Measurements from ENCODE around the gene HDAC3. TPM values are rescaled to one million over a fixed set of nuclear protein-coding genes. Genes with fewer than 3 reads are reported as not detected.
A peak's percentile ranks its signal among the peaks of the same experiment; 100 is the strongest.
"Not testable (repeated sequence)": the region's sequence is repeated elsewhere in the genome, so short reads cannot be mapped to it uniquely, and the experiment has no call there.

The HDAC3 gene
- total RNA-seq, 1 experiment from 2014 or later, result 52.4 TPM

DNA sequence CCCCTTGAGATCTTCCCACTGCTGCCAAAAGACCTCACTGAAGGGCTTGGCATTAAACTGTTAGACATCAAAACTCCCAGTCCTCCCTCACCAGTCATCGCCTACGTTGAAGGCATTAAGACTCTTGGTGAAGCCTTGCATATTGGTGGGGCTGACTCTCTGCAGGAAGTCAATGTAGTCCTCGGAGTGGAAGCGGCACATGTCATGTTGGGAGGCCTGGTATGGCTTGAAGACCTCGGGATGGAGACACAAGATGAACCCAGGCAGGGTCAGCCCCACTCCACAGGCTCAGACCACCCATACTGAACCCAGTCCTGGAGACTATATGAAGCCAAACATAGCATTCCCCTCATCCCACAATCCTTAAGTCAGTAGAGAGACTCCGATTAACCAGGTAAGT, 1.9 kb downstream of the HDAC3 start:
- DNase-seq (ENCODE audit: low read depth), result no peak

DNA sequence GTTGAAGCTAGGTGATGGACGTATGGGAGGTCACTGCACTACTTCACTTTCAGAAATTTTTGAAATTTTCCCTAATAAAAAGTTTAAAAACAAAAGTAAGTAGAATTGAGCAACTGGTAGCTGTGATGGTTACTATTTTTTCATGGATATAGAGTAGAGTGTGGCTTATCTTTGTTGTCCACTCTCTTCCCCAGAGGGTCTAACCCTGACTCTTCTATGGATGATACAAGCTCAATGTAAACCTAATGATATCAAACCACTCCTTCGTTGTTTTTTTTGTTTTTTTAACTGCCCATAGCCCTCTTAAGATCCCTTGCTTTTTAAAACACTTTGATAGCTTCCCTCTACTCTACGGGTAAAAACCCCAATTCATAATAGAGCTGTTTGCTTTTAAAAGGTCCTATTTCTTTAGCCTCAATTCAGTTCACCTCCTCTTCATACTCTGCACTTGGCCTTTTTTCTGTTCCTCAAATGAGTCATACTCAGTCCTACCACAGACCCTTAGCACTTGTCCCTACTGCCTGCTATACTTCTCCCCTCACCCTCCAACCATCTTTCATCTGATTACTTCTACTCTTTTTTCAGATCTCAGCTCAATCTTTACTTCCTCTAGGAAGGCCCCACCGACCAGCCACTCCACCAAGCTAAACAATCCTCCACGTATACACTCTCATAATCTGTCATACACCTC, 2.6 kb downstream of the HDAC3 start:
- DNase-seq (ENCODE audit: low read depth), result no peak

DNA sequence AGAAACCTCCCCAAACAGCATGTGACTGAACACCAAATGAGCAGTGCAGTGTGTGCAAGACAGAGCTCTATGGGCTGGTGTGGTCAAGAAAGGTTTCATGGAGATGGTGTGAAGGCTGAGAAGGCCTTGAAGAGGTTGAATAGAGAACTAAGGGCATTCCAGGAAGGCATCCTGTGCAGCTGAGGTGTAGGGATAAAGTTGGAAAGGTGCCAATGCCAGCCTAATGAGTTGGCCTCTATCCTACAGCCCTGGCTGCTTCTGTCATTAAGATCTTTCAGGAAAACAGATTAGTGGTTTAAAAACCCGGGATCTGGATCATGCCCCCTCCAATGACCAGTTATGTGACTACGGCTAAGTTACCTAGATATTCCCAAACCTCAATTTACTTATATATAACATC, 4.0 kb downstream of the HDAC3 start:
- DNase-seq (ENCODE audit: low read depth), result no peak

DNA sequence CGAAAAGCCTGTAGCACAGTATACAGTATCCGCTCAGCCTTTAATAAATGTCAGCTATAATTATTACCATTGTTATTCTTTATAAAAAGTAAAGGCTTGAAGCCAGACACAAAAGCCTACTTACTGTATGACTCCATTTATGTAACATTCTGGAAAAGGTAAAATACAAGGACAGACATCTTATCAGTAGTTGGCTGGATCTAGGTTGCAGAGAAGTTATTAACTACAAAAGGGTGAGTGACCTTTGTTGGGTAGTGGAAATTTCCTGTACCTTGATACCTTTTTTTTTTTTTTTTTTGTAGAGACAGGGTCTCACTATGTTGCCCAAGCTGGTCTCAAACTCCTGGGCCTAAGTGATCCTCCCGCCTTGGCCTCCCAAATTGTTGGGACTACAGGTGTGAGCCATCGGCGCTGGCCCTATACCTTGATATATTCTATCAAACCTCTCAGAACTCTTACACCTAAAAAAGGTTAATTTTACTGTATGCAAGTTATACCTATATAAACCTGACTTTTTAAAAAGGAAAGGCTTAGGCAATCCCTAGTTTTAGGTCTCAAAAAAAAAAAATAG, 6.0 kb downstream of the HDAC3 start:
- DNase-seq (ENCODE audit: low read depth), result no peak

DNA sequence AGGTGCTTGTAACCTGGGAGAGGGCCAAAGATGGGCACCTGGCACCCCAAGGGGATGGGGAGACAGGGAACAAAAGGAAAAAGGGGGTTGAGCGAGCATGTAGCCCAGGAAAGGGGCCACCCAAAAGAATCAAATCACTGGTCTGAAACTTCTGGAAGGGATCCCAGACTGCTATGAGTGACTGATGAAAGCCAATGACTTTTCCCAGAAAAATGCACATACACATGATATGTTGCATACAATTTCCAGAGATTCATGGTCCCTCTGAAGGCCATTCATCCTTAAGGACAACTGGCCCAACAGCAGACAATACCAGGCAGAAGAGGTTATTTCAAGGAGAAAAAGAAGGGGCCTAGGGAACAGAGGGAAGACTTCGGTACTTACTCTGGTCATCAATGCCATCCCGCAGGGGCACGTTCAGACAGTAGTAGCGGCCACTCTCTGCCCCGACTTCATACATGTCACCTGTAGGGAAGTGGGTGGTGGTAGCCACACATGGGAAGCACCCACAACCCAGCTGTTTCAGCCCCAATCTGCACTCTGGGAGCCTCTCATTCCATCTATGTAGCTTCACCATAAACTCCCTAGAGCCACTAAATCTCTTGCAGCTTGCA, 8.4 kb downstream of the HDAC3 start:
- no peak for DNase-seq (ENCODE audit: low read depth)

DNA sequence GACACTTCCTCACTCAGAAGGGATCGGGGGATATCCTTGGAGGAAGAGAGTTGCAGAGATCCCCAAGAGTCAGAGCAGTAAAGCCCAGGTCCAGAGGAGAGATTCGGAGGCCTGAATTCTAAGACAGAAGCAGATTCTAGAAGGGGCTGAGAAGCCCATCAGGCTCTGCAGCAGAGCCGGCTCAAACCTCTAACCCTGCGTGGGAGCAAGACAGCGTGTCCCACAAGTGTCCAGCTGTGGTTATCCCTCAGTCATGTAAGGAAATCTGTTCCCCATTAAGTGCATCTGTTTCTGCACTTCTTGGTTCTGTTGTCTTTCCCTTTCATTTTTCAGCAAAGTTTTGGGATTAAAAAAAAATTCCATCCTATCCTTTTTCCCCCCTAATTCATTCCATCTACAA, 13.0 kb downstream of the HDAC3 start:
- no peak for DNase-seq (ENCODE audit: low read depth)

DNA sequence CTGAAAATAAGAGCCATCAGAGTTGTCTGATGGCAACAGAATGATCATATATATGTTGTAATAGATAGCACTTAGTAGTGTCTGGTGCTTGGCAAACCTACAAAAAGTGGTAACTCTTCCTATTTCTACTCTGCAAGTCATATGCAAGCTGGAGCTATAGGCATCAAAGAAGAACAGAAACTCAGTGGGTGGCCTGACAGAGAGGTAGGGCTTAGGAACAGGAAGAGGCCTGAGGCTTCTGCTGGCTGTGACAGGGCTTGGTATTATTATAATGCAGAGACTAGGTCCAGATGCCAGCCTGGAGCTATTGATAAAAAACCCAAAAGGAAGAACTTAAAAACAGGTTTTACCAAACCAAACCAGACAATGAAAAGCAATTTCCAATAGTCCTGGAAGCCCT, 13.5 kb downstream of the HDAC3 start:
- no peak for DNase-seq (ENCODE audit: low read depth)

DNA sequence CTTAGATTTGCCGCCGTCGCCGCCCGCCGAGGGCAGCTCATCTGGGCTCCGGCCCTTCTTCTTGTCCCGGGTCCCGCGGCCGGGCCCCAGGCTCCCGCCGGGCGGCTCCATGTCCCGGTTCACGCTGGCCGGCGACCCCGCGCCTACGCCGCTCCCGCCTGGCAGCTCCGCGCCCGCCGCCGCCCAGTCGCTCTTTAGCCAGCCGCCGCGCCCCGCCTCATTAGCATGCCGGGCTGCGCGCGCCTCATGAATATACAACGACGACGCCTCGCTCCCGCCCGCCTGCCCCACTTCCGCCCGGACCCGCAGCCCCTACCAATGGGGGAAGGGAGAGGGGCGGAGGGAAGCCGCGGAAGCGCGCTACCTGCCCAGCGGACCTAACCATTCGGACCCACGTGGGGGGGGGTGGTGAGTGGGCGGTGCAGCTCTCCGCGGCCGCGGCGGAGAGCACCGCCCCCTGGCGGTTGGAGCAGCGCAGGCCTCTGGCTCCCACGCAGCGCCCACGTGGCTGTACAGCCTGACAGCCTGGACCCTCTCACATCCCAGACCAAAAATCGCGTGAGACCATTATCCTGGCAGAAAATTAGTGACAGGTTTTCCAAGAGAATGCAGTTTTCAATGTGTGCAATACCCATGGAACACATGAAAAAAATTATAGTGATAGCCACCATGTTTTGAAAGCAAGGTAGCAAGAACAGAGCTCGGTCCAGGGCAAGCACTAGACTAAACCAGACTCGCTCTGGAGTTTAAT, 17.7 kb downstream of the HDAC3 start, which contains the start of gene DIAPH1:
TSS of gene DIAPH1 (minus strand) at position 197 of the 751 bp plus-strand sequence. CDS start at position 111, 86 bp downstream.
- DNase-seq (ENCODE audit: low read depth), result peak; percentile 93

DNA sequence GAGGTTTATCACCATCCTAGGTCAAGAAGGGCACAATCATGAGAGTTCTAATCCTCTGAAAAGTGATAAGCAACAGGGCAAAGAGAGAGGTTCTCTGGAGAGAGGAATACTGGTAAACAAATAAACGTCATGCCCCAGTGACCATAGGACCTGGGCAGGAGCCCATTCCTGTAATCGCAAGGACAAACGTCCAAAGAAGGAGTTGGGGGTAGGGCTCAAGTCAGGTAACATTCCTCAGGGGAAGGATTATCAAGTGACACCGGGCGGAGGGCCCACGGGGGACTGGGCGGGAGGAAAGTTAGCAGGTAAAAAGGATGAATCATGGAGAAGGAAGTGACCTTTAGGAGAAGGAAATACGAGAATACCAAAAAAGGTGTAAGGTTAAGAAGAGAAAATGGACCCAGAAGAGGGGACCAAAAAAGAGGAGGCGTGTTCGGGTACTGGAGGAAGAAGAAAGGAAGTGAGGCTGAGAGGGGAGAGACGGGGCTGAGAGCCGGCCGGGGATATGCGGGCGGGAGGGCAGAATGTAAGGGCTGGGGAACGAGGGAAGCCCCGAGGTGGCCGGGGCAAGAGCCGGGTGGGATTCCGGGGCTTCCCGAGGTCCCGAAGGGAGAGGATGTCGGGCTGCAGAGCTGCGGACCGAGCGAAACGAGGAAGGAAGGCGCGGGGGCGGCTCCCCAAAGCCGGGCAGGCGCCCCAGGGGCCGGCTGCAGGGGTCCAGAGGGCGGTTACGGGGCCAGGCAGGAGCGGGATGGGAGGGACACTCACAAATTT, 18.4 kb downstream of the HDAC3 start:
- peak; percentile 34 for DNase-seq (ENCODE audit: low read depth)

DNA sequence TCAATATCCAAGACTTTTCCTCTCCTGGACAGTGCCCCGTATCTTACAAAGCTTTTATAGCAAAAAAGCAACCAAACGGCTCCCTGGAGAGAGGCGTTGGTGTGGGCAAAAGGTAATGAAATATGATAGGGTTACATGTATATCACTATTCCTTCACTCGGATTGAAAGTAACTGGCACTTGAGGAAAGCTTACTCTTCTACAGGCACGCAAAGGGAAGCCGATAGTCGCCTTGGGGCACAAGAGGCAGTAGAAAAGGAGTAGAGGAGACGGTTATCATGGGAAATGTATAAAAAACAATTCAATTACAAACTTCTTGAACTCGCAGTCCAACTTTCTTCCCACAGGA, 19.0 kb downstream of the HDAC3 start:
- peak; percentile 43 for DNase-seq (ENCODE audit: low read depth)

DNA sequence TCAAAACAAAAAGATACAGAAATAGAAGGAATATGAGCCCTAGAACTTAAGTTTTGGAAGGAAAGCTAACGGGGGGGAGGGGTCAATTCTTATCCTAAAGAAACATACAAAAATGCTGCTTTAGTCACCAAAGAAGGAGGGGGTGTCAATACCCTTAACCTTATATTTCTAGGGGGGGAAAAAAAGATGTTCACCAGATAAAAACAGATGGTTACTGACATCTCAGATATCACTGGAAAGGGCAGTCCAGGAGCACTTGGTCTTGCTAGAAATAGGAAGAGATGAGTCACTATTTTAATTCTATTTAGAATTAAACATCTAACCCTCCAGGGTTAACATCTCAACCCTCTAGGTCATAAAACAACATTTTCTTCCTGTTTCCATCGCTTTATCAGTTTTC, 19.5 kb downstream of the HDAC3 start:
- DNase-seq (ENCODE audit: low read depth), result peak; percentile 16

DNA sequence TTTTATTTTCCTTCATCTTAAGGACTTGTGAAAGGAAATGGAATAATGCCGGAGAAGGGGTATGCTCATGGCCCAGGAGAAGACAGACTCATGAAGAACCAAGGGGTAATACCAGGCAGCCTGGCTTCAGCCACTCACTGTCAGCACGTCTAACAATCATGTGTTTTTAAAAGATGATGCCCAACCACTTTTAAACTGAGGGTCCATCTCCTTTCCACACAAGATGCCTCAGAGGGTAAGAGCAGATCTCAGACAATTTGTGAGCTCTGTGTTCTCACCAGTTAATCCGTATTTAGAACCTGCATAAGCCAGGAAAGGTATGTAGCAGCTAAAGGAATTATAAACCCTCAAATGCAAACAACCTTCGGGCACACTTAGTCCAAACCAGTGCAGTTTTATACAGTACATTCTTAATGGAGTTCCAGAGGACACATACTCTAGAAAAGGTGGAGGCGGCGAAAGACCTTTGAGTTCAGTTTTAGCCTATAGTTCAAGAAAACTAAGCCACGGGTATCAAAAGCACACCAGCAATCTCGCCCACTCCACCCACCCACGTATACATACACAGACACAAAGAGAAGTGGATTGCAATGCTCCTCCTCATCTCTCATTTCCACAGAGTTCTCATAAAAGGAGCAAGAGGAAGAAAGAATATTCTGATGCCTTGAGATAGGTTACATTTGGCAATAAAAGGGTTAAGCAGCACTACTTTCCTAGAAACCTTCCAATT, 20.5 kb downstream of the HDAC3 start:
- DNase-seq (ENCODE audit: low read depth), result no peak

DNA sequence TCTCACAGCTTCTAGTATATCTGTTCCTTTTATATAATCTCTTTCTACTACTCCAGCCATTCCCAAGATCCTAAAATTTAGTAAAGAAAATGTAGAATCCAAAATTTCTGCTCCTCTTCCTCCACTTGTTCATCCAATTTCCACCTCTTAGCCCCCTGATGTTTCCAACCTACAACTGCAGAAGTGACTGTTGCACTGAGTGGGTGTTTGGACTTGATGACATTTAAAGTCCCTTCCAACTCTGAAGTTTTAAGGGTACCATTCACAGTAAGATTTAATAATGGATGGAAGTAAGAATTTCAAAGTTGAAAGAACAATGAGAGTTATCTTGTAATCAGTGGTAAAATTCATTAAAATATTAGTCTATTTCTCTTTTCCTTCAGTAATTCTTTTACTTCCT, 23.3 kb downstream of the HDAC3 start:
- DNase-seq (ENCODE audit: low read depth), result no peak

DNA sequence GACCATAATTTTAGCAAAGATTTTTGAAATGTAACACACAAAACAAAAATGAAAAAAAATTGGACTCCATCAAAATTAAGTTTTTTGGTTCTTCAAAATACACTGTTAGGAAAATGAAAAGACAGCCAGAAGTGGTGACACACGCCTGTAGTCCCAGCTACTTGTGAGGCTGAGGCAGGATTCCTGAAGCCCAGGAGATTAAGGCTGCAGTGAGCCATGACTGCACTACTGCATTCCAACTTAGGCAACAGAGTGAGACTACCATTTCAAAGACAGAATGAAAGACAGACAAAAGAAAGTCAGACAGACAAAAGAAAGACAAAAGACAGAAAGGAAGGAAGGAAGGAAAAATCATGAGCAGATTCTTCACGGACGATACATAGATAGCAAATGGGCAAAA, 25.4 kb downstream of the HDAC3 start:
- DNase-seq (ENCODE audit: low read depth), result no peak

DNA sequence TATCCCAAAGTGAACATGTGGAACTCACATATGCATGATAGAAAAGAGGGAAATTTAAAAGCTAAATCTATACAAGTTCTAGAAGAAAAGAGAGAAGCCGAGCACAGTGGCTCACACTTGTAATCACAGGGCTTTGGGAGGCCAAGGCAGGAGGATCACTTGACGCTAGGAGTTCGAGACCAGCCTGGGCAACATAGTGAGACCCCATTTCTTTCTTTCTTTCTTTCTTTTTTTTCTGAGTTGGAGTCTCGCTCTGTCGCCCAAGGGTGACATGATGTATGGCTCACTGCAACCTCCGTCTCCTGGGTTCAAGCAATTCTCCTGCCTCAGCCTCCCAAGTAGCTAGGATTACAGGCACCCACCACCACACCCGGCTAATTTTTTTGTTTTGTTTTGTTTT, 26.7 kb downstream of the HDAC3 start:
- DNase-seq (ENCODE audit: low read depth), result not testable (repeated sequence)

DNA sequence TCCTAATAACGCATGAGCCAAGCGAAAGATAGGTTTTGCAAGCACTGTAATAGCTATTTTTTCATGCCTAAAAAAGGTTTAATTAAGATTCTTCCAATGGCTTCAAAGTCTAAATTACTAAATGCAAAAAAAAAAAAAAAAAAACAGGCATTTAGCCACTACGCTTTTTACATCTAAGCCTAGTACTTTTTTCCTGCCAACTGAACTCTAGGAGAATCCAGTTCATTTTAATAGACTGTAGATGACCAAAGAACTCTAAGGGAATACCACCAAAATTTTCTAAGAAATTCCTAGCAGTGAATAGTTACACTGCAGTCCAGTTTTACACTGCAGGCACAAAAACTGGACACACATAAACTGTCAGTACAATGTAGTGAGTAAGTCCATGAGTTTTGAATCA, 27.6 kb downstream of the HDAC3 start:
- DNase-seq (ENCODE audit: low read depth), result no peak

DNA sequence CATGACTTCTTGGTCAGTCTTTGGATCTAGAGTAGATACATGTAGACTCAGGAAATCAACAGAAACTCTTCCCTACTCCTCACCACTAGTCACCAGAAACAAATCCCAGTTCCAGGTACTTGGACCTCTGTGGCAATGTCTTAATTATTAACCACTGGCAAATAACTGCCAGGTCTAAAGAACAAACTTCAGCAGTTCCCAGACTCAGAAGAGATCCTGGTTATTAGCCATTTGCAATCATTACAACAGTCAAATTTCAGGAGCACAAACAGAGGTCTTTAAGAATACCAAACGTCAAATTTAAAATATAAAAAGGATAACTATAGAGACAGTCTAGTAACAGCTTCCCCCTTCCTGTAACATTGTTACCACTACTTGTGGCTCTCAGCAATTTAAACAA, 28.1 kb downstream of the HDAC3 start:
- DNase-seq (ENCODE audit: low read depth), result no peak

DNA sequence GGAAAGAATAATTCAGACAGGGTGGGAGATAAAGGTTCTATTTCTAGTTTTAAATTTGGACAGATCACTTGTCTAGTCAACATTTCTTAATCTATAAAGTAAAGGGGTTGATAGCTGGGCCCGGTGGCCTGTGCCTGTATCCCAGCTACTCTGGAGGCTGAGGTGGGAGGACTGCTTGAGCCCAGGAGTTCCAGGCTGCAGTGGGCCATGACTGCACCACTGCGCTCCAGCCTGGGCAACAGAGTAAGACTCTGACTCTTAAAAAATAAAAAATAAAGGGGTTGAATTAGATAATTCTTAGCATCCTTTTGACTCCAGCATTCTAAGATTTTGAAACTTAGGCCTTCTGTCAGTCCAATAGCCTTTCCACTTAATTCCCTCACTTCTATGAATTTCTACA, 28.6 kb downstream of the HDAC3 start:
- no peak for DNase-seq (ENCODE audit: low read depth)

DNA sequence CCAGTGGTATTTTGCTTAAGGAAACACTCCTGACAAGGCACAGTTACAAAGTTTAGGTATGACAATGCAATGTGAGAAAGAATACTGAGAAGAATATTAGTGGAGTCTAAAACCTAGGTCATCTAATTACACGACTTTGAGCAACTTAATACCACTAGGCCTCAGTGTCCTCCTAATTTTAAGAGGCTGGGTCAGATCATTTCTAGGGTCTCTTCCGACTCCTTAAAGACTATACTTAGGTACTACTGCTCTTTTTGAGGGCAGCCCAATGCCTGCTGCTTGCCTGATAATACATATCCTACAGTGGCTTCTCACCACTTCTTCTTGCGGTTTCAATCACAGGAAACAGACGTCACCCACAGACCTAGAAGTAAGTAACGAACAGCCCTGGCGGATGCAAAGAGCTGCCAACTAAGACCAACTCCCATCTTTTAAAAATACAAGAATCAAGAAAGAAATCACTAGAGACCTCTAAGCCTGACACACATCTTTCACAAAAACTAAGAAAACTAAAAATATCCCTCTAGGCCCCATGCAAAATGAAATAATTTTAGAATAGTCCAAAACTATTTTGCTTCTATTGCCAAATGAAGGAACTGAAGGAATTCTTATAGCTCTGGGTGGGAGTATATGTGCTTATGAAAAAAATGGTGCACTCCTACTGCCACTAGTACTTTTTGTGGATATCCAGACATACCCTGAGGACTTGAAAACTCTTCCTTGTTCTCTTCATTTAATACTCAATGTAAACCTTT, 30.9 kb downstream of the HDAC3 start:
- peak; percentile 79 for DNase-seq (ENCODE audit: low read depth)

DNA sequence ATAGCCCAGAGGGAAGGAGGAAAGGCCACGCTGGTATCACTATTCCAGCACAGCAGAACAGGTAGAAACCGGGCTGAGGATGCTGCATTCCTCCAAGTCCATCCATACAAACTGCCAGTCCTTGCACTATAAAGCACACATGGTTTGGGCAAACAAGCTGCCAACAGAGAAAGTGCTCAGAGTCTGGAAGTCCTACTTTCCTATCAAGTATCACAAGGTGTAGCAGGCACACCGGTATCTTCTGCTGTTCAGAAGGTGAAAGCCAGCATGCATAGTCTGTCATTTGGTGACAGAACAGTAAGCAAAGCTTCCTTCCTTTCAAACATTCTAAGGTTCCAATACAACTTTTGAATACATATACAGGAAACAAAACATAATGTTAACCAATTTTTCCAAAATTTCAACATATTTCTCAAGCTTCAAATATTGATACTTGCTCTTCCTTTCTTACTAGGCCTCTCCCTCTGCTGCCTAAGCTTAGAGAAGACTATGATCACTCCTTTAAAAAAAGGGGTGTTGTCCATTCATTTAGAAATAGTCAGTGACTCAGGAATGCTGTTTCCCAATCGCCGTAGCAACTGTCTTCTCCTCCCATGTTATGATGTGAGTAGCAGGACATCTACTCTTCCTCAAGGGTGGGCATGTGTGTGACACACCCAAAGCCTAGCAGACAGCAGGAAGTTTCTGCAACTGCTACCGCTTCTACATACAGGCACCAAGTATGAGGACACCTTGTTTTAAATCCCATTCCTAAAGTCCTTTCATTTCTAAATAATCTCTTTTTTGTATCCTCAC, 32.5 kb downstream of the HDAC3 start:
- peak; percentile 88 for DNase-seq (ENCODE audit: low read depth)

All from RPMI7951 (cell line).